ENCODE results near the gene AGPS. TPM values are rescaled to one million over a fixed set of nuclear protein-coding genes. Genes with fewer than 3 reads are reported as not detected.

The AGPS gene
- total and polyA plus RNA-seq, 9 of the 15 experiments (the other 6 are each of a cell fraction or from before 2014, with no cell fraction given), result 15.5 to 211 (median 63.1) TPM

DNA sequence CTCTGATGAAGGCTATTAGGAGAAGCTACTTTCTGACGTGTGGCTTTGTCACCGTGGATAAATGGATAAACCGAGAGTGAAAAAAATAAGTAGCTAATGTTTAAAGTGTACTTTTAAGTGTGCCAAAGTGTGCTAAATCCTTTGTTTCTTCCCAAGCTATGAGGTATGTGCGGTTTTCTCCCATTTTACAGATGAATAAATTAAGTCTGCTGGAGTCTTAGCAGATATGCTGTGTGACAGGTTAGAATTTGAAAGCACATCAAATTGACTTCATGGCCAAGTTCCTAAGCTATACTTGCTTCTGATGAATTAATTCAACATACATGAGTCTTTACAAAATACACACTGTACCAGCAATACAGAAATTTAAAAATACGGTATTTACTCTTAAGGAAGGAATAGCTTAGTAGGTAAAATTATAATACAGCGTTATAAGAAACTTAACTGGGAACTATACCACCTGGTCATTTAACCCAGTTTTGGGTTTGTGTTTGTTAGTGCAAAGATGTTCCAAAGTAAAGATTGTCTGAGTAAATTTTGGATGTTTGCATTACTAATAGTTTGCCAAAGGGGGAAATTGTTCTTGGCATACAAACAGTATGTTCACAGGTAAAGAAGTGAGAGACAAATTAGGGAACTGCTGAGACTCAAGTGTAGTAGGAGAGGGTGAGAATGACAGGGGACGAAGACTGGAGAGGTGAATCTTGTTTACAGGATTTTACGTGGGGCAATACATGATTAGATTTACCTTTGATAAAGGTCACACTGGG lies 1.4 kb downstream of the AGPS start (continued):
- TF ChIP-seq, protein P1, sequence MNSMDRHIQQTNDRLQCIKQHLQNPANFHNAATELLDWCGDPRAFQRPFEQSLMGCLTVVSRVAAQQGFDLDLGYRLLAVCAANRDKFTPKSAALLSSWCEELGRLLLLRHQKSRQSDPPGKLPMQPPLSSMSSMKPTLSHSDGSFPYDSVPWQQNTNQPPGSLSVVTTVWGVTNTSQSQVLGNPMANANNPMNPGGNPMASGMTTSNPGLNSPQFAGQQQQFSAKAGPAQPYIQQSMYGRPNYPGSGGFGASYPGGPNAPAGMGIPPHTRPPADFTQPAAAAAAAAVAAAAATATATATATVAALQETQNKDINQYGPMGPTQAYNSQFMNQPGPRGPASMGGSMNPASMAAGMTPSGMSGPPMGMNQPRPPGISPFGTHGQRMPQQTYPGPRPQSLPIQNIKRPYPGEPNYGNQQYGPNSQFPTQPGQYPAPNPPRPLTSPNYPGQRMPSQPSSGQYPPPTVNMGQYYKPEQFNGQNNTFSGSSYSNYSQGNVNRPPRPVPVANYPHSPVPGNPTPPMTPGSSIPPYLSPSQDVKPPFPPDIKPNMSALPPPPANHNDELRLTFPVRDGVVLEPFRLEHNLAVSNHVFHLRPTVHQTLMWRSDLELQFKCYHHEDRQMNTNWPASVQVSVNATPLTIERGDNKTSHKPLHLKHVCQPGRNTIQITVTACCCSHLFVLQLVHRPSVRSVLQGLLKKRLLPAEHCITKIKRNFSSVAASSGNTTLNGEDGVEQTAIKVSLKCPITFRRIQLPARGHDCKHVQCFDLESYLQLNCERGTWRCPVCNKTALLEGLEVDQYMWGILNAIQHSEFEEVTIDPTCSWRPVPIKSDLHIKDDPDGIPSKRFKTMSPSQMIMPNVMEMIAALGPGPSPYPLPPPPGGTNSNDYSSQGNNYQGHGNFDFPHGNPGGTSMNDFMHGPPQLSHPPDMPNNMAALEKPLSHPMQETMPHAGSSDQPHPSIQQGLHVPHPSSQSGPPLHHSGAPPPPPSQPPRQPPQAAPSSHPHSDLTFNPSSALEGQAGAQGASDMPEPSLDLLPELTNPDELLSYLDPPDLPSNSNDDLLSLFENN (IDR thresholded peaks at IDR 0.05; ENCODE audit: low read depth in 2 of 2, low read length in 2 of 2), result no peak
- TF ChIP-seq SMARCA4 (IDR thresholded peaks at IDR 0.05) (peak; percentile 45; the same call in 1 of the 2 replicates), ZNF354B (CRISPR knock-in tag; IDR thresholded peaks at IDR 0.05) (no peak), HSF4 (CRISPR knock-in tag; IDR thresholded peaks at IDR 0.05; ENCODE audit: borderline replicate concordance) (no peak), SRF (CRISPR knock-in tag; IDR thresholded peaks at IDR 0.05) (0 out of 4 replicates have a peak, but pooled peaks of 1 of the 2 experiments have one; percentile 5), ZNF316 (IDR thresholded peaks at IDR 0.05) (no peak), OTX1 (CRISPR knock-in tag; IDR thresholded peaks at IDR 0.05) (no peak), PRMT5 (CRISPR knock-in tag; IDR thresholded peaks at IDR 0.05) (no peak), ADNP (tag; IDR thresholded peaks at IDR 0.05) (peak; percentile 81), ARID4B (CRISPR knock-in tag; IDR thresholded peaks at IDR 0.05) (no peak), ZNF436 (CRISPR knock-in tag; IDR thresholded peaks at IDR 0.05) (no peak), EWSR1 (IDR thresholded peaks at IDR 0.05; ENCODE audit: borderline replicate concordance, low read depth, partially characterized antibody) (no peak), ZNF778 (CRISPR knock-in tag; IDR thresholded peaks at IDR 0.05) (no peak), RBM39 (optimal IDR thresholded peaks at IDR 0.05; ENCODE audit: low read depth, low read length) (no peak), SPI1 (IDR thresholded peaks at IDR 0.05; ENCODE audit: borderline replicate concordance, low read depth, low read length) (peak; percentile 57; the same call in 1 of the 2 replicates), ZNF583 (CRISPR knock-in tag; IDR thresholded peaks at IDR 0.05) (no peak), ZFP1 (CRISPR knock-in tag; IDR thresholded peaks at IDR 0.05) (no peak), HDAC3 (IDR thresholded peaks at IDR 0.05; ENCODE audit: borderline replicate concordance, partially characterized antibody) (no peak), JUND (IDR thresholded peaks at IDR 0.05; ENCODE audit: borderline replicate concordance, low read depth, low read length) (no peak), JUND (tag; IDR thresholded peaks at IDR 0.05; ENCODE audit: borderline replicate concordance, low read depth, low read length) (no peak), RBM25 (IDR thresholded peaks at IDR 0.05; ENCODE audit: low read depth, low read length, severe bottlenecking) (peak; percentile 90)
